ENCODE data around the gene GOSR1. TPM values are rescaled to one million over a fixed set of nuclear protein-coding genes. Genes with fewer than 3 reads are reported as not detected.
"Not testable (repeated sequence)": the region's sequence is repeated elsewhere in the genome, so short reads cannot be mapped to it uniquely, and the experiment has no call there.

GOSR1 gene
- total RNA-seq, 1 donor from 2014 or later, result 53.2 TPM

DNA sequence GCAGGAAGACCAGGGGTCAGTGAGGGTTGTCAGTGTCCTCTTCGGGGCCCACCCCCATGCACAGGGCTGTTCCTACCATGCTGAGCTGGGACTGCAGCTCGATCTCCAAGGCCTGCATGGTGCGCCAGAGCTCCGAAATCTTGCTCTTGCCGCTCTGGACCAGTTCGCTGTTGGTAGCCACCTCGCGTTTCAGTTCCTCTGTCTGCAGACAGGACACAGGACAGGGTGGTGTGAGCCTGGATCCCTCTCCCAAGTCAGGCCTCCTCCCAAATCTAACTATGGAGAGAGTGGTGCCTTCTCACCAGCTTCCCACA, 90.9 kb downstream of the GOSR1 start:
- Mint-ChIP-seq H3K27ac (no peak overlapping the region), H3K4me3 (no peak overlapping the region), H3K9me3 (no peaks in the 10 kb centered on the region), H3K4me1 (ENCODE audit: unreplicated experiment) (peaks cover 20% of the 10 kb centered on the region), H3K27me3 (peaks cover 4% of the 10 kb centered on the region), H3K36me3 (no peaks in the 10 kb centered on the region)
- DNase-seq (ENCODE audit: extremely low spot score, unreplicated experiment), result no peak
- TF ChIP-seq, protein P1, sequence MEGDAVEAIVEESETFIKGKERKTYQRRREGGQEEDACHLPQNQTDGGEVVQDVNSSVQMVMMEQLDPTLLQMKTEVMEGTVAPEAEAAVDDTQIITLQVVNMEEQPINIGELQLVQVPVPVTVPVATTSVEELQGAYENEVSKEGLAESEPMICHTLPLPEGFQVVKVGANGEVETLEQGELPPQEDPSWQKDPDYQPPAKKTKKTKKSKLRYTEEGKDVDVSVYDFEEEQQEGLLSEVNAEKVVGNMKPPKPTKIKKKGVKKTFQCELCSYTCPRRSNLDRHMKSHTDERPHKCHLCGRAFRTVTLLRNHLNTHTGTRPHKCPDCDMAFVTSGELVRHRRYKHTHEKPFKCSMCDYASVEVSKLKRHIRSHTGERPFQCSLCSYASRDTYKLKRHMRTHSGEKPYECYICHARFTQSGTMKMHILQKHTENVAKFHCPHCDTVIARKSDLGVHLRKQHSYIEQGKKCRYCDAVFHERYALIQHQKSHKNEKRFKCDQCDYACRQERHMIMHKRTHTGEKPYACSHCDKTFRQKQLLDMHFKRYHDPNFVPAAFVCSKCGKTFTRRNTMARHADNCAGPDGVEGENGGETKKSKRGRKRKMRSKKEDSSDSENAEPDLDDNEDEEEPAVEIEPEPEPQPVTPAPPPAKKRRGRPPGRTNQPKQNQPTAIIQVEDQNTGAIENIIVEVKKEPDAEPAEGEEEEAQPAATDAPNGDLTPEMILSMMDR (conservative IDR thresholded peaks at IDR 0.05), result no peak

DNA sequence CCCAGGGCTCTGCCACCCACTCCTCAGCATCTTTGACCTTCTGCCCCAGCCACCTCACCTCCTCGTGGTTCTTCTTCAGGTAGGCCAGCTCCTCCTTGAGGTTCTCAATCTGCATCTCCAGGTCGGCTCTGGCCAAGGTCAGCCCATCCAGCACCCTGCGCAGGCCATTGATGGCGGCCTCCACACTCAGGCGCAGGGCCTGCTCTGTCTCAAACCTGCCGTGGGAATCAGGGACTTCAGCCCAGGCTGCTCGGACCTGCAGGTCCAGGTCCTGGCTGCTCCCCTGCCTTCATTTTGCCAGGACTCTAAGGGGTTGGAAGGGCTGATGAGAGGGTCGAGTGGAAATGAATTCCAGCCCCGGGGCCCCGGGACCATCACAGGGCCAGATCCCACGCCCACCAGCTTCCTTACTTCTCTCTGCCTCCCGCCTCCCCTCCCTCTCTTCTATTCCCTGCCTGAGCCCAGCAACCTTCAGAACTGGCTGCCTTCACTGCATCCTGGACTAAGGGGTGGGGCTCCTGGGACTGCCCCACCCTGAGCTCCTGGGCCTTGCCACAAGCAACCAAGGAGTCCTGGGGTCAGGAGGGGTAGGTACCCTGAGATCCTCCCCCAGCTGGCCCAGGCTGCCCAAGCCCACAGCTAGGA, 92.4 kb downstream of the GOSR1 start:
- H3K4me3 Mint-ChIP-seq; H3K27me3 Mint-ChIP-seq; DNase-seq (ENCODE audit: extremely low spot score, unreplicated experiment); H3K9me3 Mint-ChIP-seq; H3K36me3 Mint-ChIP-seq; H3K4me1 Mint-ChIP-seq (ENCODE audit: unreplicated experiment); H3K27ac Mint-ChIP-seq: not testable (repeated sequence)

DNA sequence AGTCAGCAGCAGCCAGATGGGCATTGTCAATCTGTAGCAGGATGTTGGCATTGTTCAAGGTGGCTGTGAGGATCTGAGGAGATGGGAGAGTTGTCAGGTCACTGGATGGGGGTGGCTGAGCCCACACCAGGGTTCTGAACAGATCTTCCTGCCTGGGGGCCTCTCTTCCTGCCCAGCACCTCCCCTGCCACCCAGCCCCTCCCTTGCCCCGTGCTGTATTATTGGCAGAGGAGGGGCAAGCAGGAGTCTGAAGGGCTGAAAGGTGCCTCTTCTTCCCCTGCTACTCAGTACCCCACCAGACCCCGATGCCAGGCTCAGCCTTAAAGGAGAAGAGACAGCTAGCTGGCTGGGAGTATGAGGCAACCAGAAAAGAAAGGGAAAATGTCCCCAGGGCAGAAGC, 93.0 kb downstream of the GOSR1 start:
- no peaks in the 10 kb centered on the region for H3K9me3 Mint-ChIP-seq
- no peaks in the 10 kb centered on the region for H3K36me3 Mint-ChIP-seq
- no peak for DNase-seq (ENCODE audit: extremely low spot score, unreplicated experiment)
- H3K27me3 Mint-ChIP-seq, result peaks cover 4% of the 10 kb centered on the region
- H3K4me3 Mint-ChIP-seq, result no peak overlapping the region
- peaks cover 4% of the 10 kb centered on the region for H3K4me1 Mint-ChIP-seq (ENCODE audit: unreplicated experiment)
- TF ChIP-seq, protein P1 (conservative IDR thresholded peaks at IDR 0.05), result no peak
- no peak overlapping the region for H3K27ac Mint-ChIP-seq

DNA sequence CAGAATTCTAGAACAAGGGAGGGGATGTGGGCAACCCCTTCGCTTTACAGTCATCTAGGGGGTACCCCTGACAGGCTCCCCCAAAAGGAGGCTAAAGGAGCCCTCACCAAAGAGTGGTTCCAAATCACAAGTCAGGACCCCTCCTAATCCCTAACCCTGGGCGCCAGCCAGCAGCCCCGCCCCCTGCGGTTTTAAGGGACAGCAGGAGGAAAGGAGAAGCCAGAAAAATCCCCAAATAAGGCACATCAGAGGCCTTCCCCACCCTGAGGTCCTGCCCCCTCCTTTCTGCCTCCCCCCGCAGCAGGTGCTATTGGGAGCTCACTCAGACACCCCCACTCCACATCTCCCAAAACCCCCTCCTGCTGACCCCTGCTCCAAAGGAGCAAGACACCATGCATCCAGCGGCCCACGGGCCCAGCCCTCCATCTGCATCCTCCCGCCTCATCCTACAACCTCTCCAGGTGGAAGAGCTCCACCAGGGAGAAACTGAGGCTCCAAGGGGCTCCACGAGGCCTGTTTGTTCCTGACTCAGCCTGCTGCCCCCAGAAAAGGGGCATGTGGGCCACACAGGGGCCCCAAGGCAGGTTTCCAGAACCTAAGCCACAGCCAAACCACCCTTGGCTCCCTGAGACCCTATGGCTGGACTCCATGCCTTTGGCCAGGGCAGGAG, 93.5 kb downstream of the GOSR1 start:
- no peak for DNase-seq (ENCODE audit: extremely low spot score, unreplicated experiment)
- TF ChIP-seq, protein P1 (conservative IDR thresholded peaks at IDR 0.05), result no peak
- Mint-ChIP-seq H3K36me3 (no peaks in the 10 kb centered on the region), H3K27ac (no peak overlapping the region), H3K9me3 (no peaks in the 10 kb centered on the region), H3K27me3 (peaks cover 4% of the 10 kb centered on the region), H3K4me3 (no peak overlapping the region), H3K4me1 (ENCODE audit: unreplicated experiment) (peaks cover 4% of the 10 kb centered on the region)

DNA sequence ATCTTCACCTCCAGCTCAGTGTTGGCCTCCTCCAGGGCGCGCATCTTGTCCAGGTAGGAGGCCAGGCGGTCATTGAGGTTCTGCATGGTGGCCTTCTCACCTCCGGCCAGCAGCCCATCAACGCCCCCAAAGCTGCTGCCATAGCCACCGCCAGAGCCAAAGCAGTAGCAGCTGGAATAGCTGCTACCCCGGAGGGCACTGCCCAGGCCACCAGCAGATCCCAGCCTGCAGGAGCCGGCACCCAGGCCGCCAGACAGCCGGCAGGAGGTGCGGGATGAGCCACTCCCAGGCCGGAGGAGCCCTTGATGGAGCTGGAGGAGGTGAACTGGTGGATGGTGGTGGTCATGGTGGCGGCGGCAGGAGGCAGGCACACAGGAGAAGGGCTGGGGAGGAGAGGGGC, 94.2 kb downstream of the GOSR1 start:
- not testable (repeated sequence) for H3K4me3 Mint-ChIP-seq; H3K27me3 Mint-ChIP-seq; H3K27ac Mint-ChIP-seq; H3K36me3 Mint-ChIP-seq; DNase-seq (ENCODE audit: extremely low spot score, unreplicated experiment); H3K9me3 Mint-ChIP-seq; H3K4me1 Mint-ChIP-seq (ENCODE audit: unreplicated experiment)

DNA sequence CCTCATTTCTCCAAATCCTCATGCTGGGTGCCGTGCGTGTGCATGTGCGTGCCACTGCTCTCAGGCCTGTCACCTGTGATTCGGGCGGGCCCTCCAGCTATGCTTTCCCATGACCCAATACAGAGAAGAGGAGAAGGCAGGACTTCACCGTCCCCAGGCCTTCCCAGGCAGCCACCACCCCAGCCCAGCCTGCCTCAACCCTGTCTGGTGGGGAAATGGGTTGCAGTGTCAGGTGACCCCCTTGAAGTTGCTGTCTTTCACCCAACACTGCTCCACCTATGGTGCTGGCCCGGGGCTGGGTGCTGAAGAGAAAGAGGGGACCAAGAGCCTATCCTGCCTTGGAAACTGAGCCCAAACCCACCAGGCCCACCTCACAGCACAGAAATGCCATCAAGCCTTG, 94.7 kb downstream of the GOSR1 start:
- Mint-ChIP-seq H3K27ac (no peak overlapping the region), H3K36me3 (no peaks in the 10 kb centered on the region), H3K4me3 (no peak overlapping the region), H3K27me3 (no peaks in the 10 kb centered on the region), H3K9me3 (no peaks in the 10 kb centered on the region), H3K4me1 (ENCODE audit: unreplicated experiment) (peaks cover 4% of the 10 kb centered on the region)
- DNase-seq (ENCODE audit: extremely low spot score, unreplicated experiment), result no peak
- TF ChIP-seq, protein P1 (conservative IDR thresholded peaks at IDR 0.05), result no peak

DNA sequence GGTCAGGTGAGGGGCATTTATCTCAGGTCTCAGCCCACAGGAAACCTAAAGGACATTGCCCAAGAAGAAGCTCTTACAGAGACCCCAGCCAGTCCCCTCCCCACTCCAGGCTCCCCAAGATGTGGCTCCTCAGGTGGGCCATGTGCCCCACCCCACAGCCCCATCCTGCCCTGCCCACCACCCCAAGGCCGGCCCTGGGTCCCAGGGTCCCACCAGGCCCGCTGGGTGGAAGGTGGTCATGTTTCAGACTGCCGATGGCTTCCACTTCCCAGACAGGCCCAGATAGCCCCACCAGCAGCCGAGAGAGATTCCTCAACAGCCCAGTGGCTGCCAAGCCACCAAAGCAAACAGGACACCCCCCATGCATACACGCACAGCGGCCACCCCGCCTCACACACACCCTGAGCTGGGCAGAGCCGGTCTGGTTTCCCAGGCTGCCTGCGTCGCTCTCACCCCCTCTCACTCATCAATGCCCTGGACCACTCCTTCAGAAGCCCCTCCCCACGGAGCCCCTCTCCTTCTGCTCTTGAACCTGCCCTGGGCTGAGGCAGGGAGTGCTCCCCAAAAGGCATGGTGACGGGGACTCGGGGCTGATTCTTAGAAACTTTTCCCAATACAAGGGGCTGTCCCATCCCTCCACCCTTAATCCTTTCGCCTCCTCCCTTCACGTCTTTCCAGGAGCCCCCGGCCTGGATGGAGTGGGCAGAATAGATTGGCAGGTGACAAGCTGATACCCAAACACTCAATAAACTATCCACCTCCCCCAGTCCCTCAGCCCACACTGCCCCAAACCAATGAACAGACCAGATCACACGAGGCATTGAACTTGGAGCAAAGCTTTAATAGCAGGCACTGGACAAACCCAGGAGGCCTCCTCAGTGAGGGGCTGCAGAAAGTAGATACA, 95.7 kb downstream of the GOSR1 start:
- not testable (repeated sequence) for H3K4me1 Mint-ChIP-seq (ENCODE audit: unreplicated experiment); H3K27ac Mint-ChIP-seq; H3K4me3 Mint-ChIP-seq; H3K9me3 Mint-ChIP-seq; H3K36me3 Mint-ChIP-seq; H3K27me3 Mint-ChIP-seq; DNase-seq (ENCODE audit: extremely low spot score, unreplicated experiment)

Data from type B pancreatic cell (in vitro differentiated cells).